Stimulated activated naive CD8-positive, alpha-beta T cell treated with anti-CD3 and anti-CD28 coated beads, Interleukin-15, Interleukin-2, amounts not matched to agents 100 ng/mL and 50 ng/mL, for 24 hours (primary cell): ENCODE measurements around the gene ANKS1B.

ENCODE experiments used
- H3K27ac Mint-ChIP-seq: one replicate; pipeline ENCODE4 v1.8.0; 2021; ENCODE audit warnings: mild to moderate bottlenecking, mixed read lengths
- H3K27me3 Mint-ChIP-seq: one replicate; pipeline ENCODE4 v1.8.0; 2021; ENCODE audit warnings: mixed read lengths
- H3K36me3 Mint-ChIP-seq: one replicate; pipeline ENCODE4 v1.8.0; 2021; ENCODE audit warnings: low read depth, mixed read lengths
- H3K4me1 Mint-ChIP-seq: one replicate; pipeline ENCODE4 v1.8.0; 2021; ENCODE audit warnings: low read depth, mixed read lengths
- H3K4me3 Mint-ChIP-seq: one replicate; pipeline ENCODE4 v1.8.0; 2021; ENCODE audit warnings: mild to moderate bottlenecking, mixed read lengths
- H3K9me3 Mint-ChIP-seq: one replicate; pipeline ENCODE4 v1.8.0; 2021; ENCODE audit warnings: mixed read lengths

Gene ANKS1B

GRCh38 chr12:98895086-98895651 is 1089.6 kb downstream of the ANKS1B start:
- H3K4me1 Mint-ChIP-seq = no peaks in the 10 kb centered on the region
- H3K4me3 Mint-ChIP-seq = no peak overlapping the region
- no peak overlapping the region for H3K27ac Mint-ChIP-seq
- H3K9me3 Mint-ChIP-seq = peaks cover 5% of the 10 kb centered on the region
- peaks cover 60% of the 10 kb centered on the region for H3K27me3 Mint-ChIP-seq
- H3K36me3 Mint-ChIP-seq = no peaks in the 10 kb centered on the region

GRCh38 chr12:98894412-98895085 is 1090.2 kb downstream of the ANKS1B start:
- H3K4me1 Mint-ChIP-seq = no peaks in the 10 kb centered on the region
- no peak overlapping the region for H3K27ac Mint-ChIP-seq
- peaks cover 5% of the 10 kb centered on the region for H3K9me3 Mint-ChIP-seq
- peaks cover 64% of the 10 kb centered on the region for H3K27me3 Mint-ChIP-seq
- H3K4me3 Mint-ChIP-seq = no peak overlapping the region
- no peaks in the 10 kb centered on the region for H3K36me3 Mint-ChIP-seq

DNA sequence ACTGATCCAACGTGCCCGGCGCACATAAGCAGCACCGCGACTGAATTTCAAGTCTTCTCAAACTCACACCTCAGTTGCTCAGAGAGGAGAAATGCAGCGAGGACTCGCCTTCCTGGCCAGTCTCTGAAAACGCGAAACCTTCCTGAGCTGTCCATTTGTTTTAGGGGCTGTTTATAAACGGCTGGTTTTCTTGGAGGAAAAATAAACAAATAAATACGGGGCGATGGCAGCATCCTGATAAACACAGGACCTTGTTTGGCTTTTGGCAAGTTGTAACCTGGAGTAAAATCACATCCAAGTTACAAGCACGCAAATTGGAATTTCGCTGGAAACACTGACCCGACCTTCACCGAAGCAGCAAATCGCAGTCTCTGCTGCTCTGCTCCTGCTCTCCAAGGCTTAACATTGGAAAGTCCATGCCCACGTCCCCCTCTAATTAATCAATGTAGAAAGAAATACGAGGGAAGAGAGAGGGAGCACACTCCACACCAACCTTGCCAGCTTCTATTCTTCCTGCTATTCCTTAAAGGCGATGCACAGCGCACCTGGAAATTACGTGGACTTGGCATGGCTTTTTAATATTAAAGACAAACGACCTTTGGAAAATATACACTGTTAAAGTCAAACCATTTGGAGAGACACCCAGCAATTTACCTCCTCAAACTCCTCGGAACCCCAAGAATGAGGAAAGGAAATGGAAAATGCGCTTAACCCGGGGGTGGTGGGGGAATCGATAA is 1090.9 kb downstream of the ANKS1B start:
- Mint-ChIP-seq H3K4me3 (no peak overlapping the region), H3K36me3 (no peaks in the 10 kb centered on the region), H3K9me3 (peaks cover 5% of the 10 kb centered on the region), H3K27me3 (peaks cover 61% of the 10 kb centered on the region), H3K4me1 (no peaks in the 10 kb centered on the region), H3K27ac (no peak overlapping the region)

- H3K27ac Mint-ChIP-seq = no peak overlapping the region
- H3K4me3 Mint-ChIP-seq = no peak overlapping the region
- H3K4me1 Mint-ChIP-seq = no peaks in the 10 kb centered on the region
- no peaks in the 10 kb centered on the region for H3K36me3 Mint-ChIP-seq
- peaks cover 66% of the 10 kb centered on the region for H3K27me3 Mint-ChIP-seq
- H3K9me3 Mint-ChIP-seq = peaks cover 5% of the 10 kb centered on the region
These were observed 1091.5 kb downstream of the ANKS1B start for GRCh38 chr12:98893126-98893674.

- no peak overlapping the region for H3K4me3 Mint-ChIP-seq
- H3K4me1 Mint-ChIP-seq = no peaks in the 10 kb centered on the region
- peaks cover 23% of the 10 kb centered on the region for H3K27me3 Mint-ChIP-seq
- H3K27ac Mint-ChIP-seq = no peak overlapping the region
- no peaks in the 10 kb centered on the region for H3K9me3 Mint-ChIP-seq
- H3K36me3 Mint-ChIP-seq = no peaks in the 10 kb centered on the region
These were observed 1099.0 kb downstream of the ANKS1B start for GRCh38 chr12:98885778-98886177.

GRCh38 chr12:98883231-98883630 is 1101.5 kb downstream of the ANKS1B start:
- Mint-ChIP-seq H3K36me3 (no peaks in the 10 kb centered on the region), H3K27ac (no peak overlapping the region), H3K4me3 (no peak overlapping the region), H3K27me3 (peaks cover 16% of the 10 kb centered on the region), H3K9me3 (no peaks in the 10 kb centered on the region), H3K4me1 (no peaks in the 10 kb centered on the region)

GRCh38 chr12:98882526-98882925 is 1102.2 kb downstream of the ANKS1B start:
- Mint-ChIP-seq H3K27ac (no peak overlapping the region), H3K27me3 (peaks cover 15% of the 10 kb centered on the region), H3K36me3 (no peaks in the 10 kb centered on the region), H3K9me3 (no peaks in the 10 kb centered on the region), H3K4me1 (no peaks in the 10 kb centered on the region), H3K4me3 (no peak overlapping the region)

DNA sequence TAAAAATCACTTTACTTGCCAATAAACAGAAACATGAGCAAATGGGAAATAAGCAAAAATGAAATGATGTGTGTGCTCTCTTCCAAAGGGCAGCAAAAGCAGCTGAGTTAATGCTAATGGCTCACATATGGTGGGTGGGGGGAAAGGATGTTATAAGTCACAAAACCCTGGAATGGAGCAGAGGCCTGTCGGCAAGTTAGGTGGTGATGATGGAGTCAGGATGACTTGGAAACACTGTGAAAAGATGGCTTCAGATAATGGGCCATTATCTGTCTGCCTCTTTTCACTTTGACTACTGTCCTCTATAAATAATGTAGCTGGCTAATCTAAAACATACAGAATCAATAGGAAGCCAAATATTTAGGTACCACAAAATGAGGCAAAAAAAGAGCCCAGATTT is 1111.0 kb downstream of the ANKS1B start:
- Mint-ChIP-seq H3K4me3 (no peak overlapping the region), H3K27ac (no peak overlapping the region), H3K27me3 (peaks cover 10% of the 10 kb centered on the region), H3K36me3 (no peaks in the 10 kb centered on the region), H3K4me1 (no peaks in the 10 kb centered on the region), H3K9me3 (no peaks in the 10 kb centered on the region)

- Mint-ChIP-seq H3K27me3 (peaks cover 15% of the 10 kb centered on the region), H3K4me3 (no peak overlapping the region)
These were observed 1114.2 kb downstream of the ANKS1B start for GRCh38 chr12:98870504-98870903.

GRCh38 chr12:98869886-98870503 is 1114.7 kb downstream of the ANKS1B start:
- Mint-ChIP-seq H3K27ac (no peak overlapping the region), H3K9me3 (no peaks in the 10 kb centered on the region), H3K4me3 (no peak overlapping the region), H3K36me3 (no peaks in the 10 kb centered on the region), H3K27me3 (peaks cover 15% of the 10 kb centered on the region), H3K4me1 (no peaks in the 10 kb centered on the region)

More at GRCh38 chr12:98870504-98870903, 1114.2 kb downstream of the ANKS1B start:
- no peaks in the 10 kb centered on the region for H3K36me3 Mint-ChIP-seq
- H3K9me3 Mint-ChIP-seq = no peaks in the 10 kb centered on the region
- no peak overlapping the region for H3K27ac Mint-ChIP-seq
- H3K4me1 Mint-ChIP-seq = no peaks in the 10 kb centered on the region

DNA sequence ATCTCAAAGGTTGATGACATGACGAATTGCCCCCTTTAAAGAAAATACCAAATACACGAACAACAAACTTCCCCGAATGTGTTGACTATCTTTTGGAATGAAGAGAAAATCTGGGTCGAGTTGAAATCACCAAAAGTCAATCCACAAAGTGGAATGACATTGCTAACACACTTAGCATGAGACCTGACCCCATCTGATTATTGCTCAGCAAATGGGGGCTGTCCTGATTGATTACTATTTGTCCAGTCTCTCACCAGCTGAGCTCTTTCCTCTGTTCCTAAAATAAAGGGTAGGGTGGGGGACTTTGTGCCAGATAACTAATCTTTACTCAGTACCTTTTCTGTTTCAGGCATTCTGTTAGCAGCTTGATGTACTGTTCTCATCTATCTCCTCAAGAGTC is 1116.2 kb downstream of the ANKS1B start:
- no peaks in the 10 kb centered on the region for H3K4me1 Mint-ChIP-seq
- peaks cover 15% of the 10 kb centered on the region for H3K27me3 Mint-ChIP-seq
- H3K27ac Mint-ChIP-seq = no peak overlapping the region
- no peaks in the 10 kb centered on the region for H3K36me3 Mint-ChIP-seq
- H3K4me3 Mint-ChIP-seq = no peak overlapping the region
- no peaks in the 10 kb centered on the region for H3K9me3 Mint-ChIP-seq

- no peaks in the 10 kb centered on the region for H3K36me3 Mint-ChIP-seq
- H3K4me3 Mint-ChIP-seq = no peak overlapping the region
- H3K27ac Mint-ChIP-seq = no peak overlapping the region
- peaks cover 15% of the 10 kb centered on the region for H3K27me3 Mint-ChIP-seq
- H3K9me3 Mint-ChIP-seq = no peaks in the 10 kb centered on the region
- H3K4me1 Mint-ChIP-seq = no peaks in the 10 kb centered on the region
These were observed 1116.7 kb downstream of the ANKS1B start for GRCh38 chr12:98868076-98868475.

GRCh38 chr12:98864363-98864762 is 1120.4 kb downstream of the ANKS1B start:
- Mint-ChIP-seq H3K4me3 (no peak overlapping the region), H3K36me3 (no peaks in the 10 kb centered on the region)

GRCh38 chr12:98863167-98863566 is 1121.6 kb downstream of the ANKS1B start:
- Mint-ChIP-seq H3K4me3 (no peak overlapping the region), H3K4me1 (no peaks in the 10 kb centered on the region), H3K27ac (no peak overlapping the region), H3K27me3 (peaks cover 2% of the 10 kb centered on the region), H3K36me3 (no peaks in the 10 kb centered on the region), H3K9me3 (no peaks in the 10 kb centered on the region)

More at GRCh38 chr12:98864363-98864762, 1120.4 kb downstream of the ANKS1B start:
- H3K9me3 Mint-ChIP-seq = no peaks in the 10 kb centered on the region
- H3K27me3 Mint-ChIP-seq = peaks cover 8% of the 10 kb centered on the region
- H3K4me1 Mint-ChIP-seq = no peaks in the 10 kb centered on the region
- H3K27ac Mint-ChIP-seq = no peak overlapping the region

- Mint-ChIP-seq H3K9me3 (no peaks in the 10 kb centered on the region), H3K4me3 (no peak overlapping the region), H3K4me1 (no peaks in the 10 kb centered on the region), H3K27me3 (no peaks in the 10 kb centered on the region), H3K27ac (no peak overlapping the region), H3K36me3 (no peaks in the 10 kb centered on the region)
These were observed 1123.5 kb downstream of the ANKS1B start for GRCh38 chr12:98861251-98861650.
